GM13976 (cell line): ENCODE measurements around the gene RPS6KA2.

Experiments
- DNase-seq: peaks from one replicate; pipeline ENCODE4 v3.0.0; 2012; ENCODE audit warnings: low spot score
- CTCF ChIP-seq: IDR thresholded peaks from 2 replicates; pipeline ENCODE4 v1.5.1; 2012; ENCODE audit warnings: borderline replicate concordance, mild to moderate bottlenecking; ENCODE audit not compliant: insufficient read depth; ENCODE audit errors: extremely low read depth, missing control alignments, control extremely low read depth
- in situ Hi-C: fragments of 300-500 bp; cut with MboI; formaldehyde crosslinking; loops from one replicate; pipeline ENCODE4 v1.12.0; 2022; ENCODE audit warnings: low sequenced_read_pairs, mixed read lengths, inconsistent platforms; ENCODE audit not compliant: unreplicated experiment

RPS6KA2 gene

DNA sequence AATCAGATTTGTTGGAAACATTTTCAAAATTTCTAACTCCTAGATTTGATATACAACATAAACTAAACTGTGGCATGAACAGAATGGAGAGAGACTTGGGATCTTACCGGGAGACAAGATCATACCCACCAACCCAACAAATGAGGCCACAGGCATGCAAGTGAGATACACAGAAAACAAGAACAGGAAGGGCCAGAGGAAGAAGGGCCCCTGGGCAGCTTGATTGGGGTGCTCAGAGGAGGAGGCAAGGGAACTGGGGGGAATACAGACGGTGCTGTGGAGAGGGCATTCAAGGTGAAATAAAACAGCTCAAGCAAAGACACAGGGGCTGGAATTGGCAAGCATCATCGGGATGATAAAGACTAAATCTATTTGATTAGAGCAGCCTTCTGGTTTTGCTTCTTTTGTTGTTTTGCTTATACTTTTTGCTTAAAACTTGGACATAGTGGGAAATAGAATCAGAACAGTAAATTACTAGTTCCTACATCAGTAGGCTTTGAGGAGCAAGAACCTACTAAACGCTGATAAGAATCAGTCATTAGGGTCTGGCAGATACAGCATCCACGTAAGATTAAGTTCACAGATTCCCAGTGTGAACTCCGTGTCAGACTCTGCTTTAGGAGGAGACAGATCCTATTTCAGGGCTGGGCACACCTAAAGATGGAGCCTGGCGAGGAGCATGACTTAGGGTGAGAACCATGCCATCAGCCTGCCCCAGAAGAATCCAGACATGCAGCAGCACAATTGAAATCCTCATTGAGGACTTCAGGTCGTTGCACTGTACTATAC is 37.1 kb downstream of the RPS6KA2 start:
- in situ Hi-C loops, result no loop called here
- DNase-seq, result no peak
- no peak for TF ChIP-seq CTCF

DNA sequence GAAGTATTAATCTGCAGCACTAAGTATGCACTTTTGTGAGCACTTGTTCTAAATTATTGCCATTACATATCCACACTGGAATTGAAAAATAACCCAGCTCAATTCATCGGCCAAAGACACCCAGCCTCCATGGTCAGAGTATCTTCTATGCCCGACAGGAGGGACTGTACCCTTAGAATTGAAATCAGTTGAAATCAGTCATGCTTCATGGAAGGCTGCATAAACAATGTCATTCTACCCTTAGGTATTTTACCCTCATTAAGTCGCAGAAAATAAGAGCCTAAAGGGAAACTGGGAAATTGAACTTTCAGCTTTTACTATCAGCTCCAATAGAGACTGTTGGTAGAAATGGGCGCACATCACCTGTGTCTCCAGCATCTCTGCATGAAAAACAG is 37.7 kb downstream of the RPS6KA2 start:
- DNase-seq, result peak; percentile 39
- TF ChIP-seq CTCF, result no peak
- in situ Hi-C loops, result no loop called here

- in situ Hi-C loops, result no loop called here
- peak; percentile 57 for DNase-seq
- no peak for TF ChIP-seq CTCF
Observed at GRCh38 chr6:166588691-166589336, 38.2 kb downstream of the RPS6KA2 start.

- in situ Hi-C loops, result no loop called here
- peak; percentile 77 for DNase-seq
- no peak for TF ChIP-seq CTCF
Observed at GRCh38 chr6:166587631-166588413, 39.2 kb downstream of the RPS6KA2 start.

GRCh38 chr6:166586424-166587156 is 40.5 kb downstream of the RPS6KA2 start, which contains the start of gene RAMACL:
Gene RAMACL (minus strand): TSS chr6:166586678. CDS start chr6:166586477, 201 bp downstream.
- peak; percentile 83 for DNase-seq
- TF ChIP-seq CTCF, result no peak
- in situ Hi-C loops, result no loop called here
